ENCODE data around the gene SNRPA.

- no peak for TF ChIP-seq POLR2AphosphoS5 (IDR thresholded peaks at IDR 0.05; ENCODE audit: low read depth, low read length)
- no peak for TF ChIP-seq POLR2A (IDR thresholded peaks at IDR 0.05; ENCODE audit: low read depth, low read length)
- no peak for TF ChIP-seq TAF1 (IDR thresholded peaks at IDR 0.05; ENCODE audit: borderline replicate concordance, low read depth, low read length)
Measured at GRCh38 chr19:40791349-40791748, 40.3 kb downstream of the SNRPA start.
